Stimulated activated CD4-positive, alpha-beta T cell treated with anti-CD3 and anti-CD28 coated beads, Interleukin-12 subunit alpha, Interleukin-12 subunit beta, amount 100 ng/mL, for 48 hours (primary cell): ENCODE data around the gene COBLL1.
"Not testable (repeated sequence)": the region's sequence is repeated elsewhere in the genome, so short reads cannot be mapped to it uniquely, and the experiment has no call there.

Experiments
- DNase-seq, 3 donors: peaks; one replicate each; pipeline ENCODE4 v3.0.0-alpha.2; 2020; ENCODE audit warnings: low read depth in 2 of 3, low spot score in 1 of 3

The COBLL1 gene

DNA sequence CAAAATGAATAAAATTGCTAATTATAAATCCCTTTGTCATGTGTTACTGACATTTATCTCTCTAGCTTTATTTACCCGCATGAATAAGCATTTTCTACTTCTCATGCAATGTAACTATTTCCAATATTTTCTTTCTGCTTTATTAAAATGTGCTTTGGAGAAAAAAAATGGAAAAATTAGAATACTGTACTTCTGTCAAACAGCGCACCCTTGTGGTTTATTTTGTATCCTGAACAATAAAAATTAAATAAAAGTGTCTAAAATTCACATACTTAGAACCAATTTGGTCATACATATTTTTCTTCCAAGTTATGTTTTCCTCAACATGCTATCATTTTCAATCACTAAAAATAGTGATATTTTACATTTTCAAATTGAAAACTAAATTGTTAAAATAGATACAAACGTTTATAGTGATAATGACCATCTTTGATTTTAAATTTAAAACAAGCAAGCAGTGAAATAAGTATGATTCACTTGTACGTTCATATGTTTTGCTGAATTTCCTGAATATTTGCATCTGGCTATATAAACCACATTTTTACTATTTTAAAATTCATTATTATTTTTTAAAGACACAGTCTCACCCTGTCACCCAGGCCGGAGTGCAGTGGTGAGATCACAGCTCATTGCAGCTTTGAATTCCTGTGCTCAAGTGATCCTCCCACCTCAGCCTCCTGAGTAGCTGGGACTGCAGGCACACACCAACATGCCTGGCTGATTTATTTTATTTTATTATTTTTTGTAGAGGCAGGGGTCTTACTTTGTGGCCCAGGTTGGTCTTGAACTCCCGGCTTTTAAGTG is 124.4 kb downstream of the COBLL1 start:
- DNase-seq: no peak

DNA sequence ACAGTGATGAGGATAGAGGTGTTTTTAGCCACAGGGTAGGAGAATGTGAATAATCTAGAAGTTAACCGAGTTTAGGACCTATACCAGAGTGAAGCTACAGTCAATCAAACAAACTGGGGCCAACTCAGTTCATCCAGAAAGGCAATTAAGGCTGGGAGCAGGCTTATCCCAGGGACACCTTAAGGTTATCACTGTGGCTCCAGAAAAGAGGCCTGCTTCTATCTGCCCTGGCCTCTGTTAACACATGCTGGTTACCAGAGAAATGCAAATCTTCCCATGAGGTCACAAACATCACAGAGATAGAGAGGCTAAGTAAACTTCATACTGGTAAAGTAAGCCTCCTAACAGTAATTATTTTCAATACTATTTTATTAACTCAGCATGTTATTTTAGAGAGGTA is 127.2 kb downstream of the COBLL1 start:
- DNase-seq: no peak

DNA sequence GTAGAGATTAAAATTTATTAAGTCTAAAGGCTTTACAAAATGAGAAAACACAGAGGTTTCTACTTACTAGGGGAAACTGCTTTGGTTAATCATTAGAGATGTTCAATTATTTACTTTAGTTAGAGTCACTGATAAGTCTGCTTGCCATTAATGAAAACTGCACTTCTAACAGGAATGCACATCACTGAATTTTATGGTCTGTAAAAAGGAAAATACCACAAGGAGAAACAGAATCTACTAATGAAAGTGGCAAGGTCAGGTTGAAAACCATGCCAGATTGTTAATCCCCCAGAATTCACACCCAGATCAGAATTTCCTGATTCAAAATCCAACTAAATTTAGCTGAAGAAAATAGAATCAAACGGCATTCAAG is 129.9 kb downstream of the COBLL1 start:
- DNase-seq: no peak

DNA sequence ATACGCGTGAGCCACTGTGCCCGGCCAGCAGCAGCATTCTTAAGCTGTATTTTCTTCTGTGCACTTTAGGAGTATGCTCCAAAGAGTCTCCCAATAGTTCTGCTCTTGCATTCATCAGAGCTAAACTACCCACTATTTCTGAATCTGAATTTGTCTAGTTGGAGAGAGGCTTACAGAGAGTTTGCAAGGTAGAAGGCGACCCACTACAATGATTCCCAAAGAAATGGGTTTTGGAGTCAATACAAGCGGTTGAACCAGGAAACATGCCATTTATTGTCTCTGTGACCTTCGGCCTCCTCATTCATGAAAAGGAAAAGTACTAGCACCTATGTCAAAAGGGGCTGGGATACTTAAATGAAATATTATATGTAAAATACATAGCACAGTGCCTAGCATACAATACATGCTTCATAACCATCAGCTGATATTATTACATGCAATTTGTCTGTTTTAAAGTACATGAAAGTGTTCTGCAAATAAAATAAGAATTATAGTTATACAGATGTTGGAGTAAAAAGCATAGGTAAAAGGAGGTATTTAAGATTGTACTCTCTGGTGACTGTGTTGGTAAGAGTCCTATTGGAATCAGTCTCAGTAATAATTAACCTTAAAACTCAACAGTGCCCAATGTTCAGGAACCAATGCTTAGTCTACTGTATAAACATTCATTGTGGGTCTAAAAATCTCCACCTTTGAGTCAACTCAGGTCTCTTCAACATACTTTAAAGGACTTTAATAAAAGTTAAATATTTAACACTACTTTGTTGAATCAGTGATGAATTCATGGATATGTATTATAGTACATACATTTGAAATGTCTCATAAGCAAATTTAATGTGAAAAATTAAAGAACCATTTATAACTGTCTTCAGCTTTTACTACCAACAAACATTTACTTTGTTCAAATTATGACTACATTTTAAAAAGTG is 130.5 kb downstream of the COBLL1 start:
- no peak for DNase-seq

DNA sequence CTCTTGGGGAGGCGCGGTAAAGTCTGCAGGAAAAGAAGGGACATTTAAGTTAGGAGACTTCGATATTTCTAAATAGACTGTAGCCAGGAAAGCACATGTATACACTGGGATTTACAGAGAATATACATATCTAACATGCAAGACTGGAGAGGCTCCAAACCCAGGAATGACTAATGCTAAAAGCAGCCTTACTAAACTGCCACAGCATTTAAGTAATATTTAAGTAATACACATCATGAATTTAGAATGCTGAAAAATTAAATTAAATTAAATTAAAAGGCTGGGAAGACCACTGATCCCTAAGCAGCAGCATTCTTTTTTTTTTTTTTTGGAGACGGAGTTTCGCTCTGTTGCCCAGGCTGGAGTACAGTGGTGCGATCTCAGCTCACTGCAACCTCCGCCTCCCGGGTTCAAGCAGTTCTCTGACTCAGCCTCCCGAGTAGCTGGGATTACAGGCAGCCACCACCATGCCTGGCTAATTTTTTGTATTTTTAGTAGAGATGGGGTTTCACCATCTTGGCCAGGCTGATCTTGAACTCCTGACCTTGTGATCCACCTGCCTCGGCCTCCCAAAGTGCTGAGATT is 131.3 kb downstream of the COBLL1 start:
- DNase-seq: not testable (repeated sequence)

DNA sequence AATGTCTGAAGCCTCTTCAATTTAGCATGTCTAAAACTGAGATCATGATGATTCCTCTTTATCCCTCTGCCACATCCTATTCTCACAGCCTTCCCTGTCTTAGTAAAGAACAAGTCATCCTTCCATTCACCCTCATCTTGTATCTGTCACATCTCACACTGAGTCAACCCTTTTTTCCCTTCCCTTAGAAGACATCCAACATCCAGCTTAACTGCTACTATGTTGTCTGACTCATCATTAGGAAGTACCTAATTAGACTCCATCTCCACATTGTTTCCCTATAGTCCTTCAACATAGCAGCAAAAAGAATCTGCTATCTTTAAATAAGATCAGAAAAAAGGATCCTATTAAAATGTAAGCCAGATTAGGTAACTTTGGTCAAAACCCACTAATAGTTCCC is 135.1 kb downstream of the COBLL1 start:
- no peak for DNase-seq

DNA sequence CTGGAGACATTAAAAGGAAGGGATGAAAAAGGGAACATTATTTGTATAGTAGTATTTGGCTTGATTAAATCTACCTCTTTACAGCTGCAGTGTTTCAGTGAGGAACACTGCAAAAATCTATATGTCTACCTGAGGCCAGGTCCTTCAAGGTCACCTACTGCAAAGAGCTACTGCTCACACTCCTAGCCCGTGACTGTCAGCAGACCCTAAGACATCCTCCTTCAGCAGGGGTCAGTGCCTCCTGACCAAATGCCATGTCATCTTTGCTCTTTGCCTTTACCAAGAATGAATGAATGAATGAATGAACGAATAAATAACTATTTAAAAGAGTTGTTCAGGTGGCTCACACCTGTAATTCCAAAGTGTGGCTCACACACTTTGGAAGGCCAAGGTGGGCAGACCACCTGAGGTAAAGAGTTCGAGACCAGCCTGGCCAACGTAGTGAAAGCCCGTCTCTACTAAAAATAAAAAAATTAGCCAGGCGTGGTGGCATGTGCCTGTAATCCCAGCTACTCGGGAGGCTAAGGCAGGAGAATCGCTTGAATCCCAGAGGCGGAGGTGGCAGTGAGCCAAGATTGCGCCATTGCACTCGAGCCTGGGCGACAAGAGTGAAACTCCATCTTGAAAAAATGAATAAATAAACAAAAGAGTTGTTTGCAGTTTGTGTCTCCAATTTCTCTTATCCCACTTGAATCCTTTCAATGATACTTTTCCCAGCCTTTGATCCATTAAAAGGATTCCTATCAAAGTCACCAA is 136.0 kb downstream of the COBLL1 start:
- no peak for DNase-seq

DNA sequence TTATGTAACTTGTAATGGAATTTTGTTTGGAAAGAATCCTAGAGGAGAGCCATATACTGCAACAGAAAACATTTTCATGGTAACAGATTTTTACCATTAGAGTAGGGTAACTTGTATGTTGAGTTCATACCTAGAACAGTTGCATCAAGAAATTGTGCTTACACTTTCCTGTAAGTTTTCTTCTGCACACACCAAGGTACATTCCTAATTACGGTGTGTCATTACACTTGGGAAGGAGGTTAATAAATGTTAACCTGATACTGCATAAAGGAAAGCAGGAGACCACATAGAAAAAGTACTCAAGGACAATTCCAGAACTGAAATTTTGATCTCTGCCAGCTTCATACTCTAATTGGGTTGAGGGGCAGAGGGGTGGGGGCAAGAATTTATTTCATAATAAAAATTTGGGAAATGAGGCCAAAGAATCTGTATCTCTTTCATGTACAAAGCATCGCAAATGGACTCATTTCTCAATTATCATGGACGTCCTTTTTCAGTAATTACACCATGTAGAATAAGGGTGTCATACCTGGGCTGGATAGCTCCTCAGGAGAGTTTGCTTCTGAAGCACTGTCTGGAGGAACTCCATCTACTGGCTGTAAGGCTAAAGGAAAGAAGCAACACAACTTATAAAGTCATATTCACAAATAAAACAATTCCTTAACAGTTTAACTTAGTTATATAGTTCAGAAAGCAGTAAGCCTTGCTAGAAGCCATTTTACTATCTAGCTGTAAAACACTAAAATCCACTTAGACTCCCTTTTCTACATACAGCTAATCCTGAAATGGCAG is 137.5 kb downstream of the COBLL1 start:
- DNase-seq: no peak

DNA sequence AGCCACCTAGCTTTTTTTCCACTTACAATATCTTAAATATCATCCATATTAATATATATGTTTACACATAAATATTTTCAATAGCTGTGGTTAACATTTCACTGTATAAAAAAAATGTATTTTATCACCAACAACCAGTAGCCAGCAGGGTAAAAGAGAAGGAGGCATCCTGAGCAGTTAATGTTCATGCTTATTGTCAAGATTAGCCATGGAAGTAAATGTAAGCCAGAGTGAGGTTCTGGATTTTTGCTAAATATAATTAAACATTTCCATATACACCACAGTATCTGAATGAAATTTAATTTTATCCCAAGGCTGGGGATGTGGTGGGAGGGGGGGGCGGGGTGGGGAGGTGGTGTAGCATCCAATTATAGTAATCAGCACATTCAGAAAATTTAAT is 140.1 kb downstream of the COBLL1 start:
- no peak for DNase-seq

DNA sequence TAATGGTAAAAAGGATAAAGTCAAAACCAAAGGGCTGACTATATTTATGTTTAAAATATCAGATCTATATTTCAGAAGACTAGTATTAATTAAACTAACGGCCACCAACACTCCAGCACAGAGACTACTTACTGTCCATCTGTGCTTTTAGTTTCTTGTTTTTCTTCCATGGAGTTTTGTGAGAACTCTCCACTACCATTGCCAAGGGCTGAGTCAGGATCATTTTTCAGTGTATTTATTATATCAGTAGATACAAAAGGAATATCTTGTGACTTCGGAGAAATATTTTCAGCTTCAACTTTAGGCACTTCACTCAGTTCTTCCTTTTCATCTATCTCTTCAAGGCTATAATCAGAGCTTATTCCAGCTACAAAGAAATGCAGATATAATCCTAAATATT is 141.2 kb downstream of the COBLL1 start:
- DNase-seq: no peak

DNA sequence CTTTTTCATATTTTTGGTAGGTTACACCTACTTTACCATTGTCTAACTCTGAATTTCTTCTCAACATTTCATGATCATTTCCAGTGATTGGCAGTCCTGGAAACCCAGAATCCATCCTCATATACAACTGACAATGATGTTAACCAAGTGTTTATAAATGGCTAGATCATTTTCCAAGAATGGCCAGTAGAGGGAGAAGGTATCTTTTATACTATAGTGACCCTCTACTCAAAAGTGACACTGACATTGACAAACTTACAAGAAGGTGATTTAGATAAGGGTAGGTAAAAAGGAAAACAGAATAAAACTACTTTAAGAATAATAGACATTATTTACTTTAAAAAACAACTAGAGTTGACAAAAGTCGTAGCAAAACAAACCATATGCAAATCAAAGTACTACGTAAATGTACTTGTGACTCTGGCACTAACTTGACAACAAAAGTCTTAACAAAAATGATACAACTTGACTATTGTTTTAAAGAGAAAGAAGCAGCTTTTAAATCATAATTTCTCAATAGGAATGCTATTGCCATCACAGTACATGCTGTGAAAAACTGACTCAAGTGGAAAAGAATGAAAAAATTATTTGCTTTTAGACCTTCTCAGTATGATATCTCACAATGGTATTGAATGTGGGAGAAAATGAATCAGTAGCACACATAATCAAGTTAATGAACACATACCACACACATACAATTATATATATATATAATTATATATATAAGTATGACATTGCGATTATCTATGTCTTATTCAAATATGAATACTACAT is 143.7 kb downstream of the COBLL1 start:
- no peak for DNase-seq

DNA sequence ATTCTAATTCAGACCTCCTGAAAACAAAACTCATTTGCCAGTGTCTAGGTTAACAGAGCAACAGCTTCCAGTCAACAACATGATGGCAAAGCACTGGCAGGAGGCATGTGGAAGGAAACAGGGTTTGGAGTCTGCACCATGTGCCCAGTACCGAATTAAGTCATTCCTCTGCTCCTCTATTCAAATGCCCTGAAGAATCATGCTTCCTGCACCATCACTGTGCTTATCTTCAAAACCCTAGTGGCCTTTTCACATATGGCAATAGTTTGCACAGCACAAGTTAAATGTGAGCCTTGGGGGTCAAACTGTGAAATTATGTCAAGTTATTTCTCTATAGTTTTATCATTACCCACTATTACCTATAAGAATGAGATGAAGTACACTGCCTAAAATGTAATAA is 145.0 kb downstream of the COBLL1 start:
- no peak for DNase-seq

DNA sequence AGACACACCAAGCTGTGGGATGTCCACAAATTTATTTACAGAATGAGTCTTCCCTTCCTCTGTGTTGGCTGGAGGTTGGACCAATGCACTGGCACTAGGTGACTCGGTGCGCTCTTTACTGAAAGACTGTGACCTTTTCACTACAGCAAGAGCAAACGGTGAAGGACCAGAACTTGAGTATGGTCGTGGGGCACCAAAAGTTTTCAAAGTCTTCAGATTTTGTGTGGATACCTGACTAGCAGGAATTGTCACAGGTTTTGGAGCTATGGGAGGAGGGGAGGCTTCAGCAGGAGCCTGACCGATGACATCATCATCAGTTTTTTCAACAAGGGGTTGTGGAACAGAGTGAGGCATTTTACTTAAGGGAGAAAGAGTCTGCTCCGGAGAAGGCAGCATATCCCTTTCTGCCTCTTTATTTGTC is 147.3 kb downstream of the COBLL1 start:
- DNase-seq: no peak

DNA sequence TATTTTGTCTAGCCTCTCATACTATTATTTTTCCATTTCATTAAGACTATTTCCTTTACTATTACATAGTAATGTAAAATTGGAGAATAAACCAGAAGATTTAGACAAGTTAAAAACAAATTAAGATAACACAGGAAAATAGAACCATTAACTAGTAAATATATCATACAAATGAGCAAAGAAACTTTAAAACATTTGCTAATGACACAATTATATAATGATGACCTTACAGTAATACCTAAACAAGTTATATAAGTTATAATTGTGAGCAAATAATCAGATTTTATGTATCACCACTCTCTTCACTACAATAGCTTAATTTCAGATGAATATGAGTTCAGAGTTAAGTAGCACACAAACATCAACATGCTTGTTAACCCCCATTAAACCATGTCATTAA is 147.8 kb downstream of the COBLL1 start:
- DNase-seq: no peak

DNA sequence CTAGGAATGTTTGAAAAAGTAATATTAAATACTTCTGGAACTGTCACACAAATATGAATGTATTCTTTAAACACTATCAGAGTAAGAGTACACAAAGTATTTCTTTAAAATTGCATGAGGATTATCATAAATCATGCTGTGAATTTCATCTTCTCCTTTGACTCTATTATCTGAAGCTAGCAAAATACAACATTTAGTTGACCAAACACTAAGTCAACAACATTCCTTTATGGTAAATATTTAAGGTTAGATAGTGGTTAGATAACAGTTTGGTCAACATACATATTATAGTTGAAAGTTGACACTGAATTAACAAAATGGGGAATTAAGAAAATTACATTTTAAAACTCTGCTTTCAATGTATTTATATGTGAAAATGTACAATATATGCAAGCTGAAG is 148.2 kb downstream of the COBLL1 start:
- DNase-seq: no peak

DNA sequence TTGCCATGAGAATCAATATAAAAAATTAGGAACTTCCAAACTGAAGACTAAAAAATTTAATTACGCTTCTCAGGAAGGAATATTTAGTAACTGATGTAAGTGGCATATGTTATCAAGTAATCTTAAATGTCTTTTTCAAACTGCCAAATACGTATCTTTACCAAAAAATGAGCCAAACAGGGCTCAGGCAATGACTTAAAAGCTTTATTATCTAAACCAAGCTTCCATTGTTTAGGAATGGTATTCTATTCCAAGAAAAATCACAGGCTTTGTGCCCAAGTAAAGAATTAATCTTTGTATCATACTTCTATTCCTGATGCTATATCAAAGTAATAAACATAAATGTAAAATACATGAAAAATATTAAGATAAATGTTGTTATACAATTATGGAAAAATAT is 148.7 kb downstream of the COBLL1 start:
- no peak for DNase-seq

DNA sequence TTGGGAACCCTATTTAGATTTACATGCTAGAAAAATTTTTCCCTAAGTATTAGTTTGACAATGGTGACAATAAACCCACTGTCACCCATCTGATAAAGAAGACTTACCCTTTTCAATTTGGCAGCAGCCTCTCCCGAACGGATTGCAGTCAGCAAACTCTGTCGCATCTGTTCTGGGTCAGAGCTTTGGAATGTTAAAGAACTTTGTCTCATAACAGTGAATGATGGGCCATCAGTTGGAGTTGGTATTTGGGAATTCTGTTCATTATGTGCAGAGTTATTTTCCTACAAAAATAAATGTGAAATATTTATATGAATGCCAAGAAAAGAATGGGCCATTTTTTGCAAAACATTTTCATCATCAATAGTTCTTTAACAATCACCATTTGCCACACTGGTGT is 149.5 kb downstream of the COBLL1 start:
- no peak for DNase-seq

DNA sequence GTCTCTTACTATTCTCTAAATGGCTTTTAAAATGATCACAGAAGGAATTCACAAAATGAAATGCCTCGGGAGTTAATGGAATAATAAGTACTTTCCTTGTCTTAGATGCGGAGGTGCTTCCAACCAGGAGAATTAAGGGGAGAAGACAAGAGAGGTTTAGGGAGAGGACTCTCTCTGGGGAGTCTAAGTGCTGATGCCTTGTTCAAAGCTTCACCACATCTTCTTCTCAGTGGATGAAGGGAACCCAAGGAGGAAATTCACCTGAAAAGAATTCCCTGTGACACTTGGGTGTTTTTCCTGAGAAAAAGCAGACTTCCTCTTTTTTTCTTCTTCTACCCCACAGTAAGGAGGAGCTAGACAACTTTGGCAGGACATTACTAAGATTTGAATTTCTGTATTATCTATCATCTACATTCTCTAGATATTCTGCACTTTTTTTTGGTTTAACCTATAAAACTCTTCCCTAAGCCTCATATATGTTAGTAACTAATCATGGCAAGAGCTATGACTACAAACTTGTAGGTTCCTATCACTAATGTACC is 150.2 kb downstream of the COBLL1 start:
- DNase-seq: no peak

DNA sequence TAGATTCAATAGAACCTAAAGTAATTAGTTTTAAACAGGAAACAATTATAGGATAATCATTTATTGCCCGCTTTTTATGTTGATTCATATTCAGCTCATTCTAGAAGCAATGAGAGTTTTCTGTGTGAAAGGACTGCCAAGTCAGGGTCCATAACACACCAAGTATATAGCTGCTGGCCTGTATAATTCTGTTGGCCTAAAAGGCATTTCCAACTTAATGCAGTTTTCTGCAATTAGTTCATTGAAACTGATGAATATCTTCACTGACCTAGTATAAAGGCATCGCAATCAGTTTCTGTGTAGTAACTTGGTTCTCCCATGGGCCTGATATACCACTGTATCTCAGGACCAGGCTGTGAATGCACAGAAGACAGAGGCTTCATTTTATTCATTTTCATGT is 151.3 kb downstream of the COBLL1 start:
- DNase-seq: no peak
